ENCODE data around the gene GZMH.
"Not testable (repeated sequence)": the region's sequence is repeated elsewhere in the genome, so short reads cannot be mapped to it uniquely, and the experiment has no call there.

The GZMH gene

DNA sequence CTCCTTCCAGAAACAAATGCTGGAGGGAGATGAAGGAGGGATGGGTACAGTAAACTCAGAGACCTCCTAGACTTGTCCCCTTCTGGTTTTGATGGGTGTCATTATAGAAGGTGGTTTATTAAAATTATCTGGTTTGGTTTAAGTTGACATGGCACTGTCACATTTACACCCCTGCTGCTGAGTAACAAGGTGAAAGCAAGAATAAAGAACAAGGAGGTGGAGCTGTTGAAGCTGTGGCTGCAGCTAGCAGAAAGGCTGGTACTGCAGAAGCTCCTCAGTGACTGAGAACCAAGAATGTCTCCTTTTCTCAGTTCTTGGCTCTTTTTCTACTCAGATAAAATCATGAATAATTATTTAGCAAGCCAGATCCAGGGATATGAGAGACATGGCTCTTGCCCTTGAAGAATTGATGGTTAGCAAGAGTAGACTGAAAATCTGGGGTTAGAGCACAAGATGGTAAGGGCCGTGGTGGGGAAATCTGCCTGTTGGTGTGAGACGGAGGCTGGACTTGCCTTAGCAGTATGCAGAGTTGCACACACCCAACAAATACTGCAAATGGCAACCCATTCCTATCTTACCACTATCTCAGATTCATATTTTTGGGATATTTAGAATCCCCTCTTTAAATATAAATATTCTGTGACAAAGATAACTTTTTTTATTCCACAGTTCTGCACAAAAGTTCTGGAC lies at the start of gene GZMH:
Gene GZMH, minus strand, starts transcription at position 31 of the 690 bp plus-strand sequence. CDS start 72 bp downstream, outside the sequence.
- DNase-seq (ENCODE audit: low read depth in 2 of 2): no peak

- not testable (repeated sequence) for DNase-seq (ENCODE audit: low read depth in 2 of 2)
Observed at GRCh38 chr14:24648361-24648760, 38.9 kb upstream of the GZMH start.

GRCh38 chr14:24639905-24640304 lies 30.4 kb upstream of the GZMH start:
- DNase-seq (ENCODE audit: low read depth in 2 of 2): no peak

GRCh38 chr14:24639270-24639669 lies 29.8 kb upstream of the GZMH start:
- no peak for DNase-seq (ENCODE audit: low read depth in 2 of 2)

DNA sequence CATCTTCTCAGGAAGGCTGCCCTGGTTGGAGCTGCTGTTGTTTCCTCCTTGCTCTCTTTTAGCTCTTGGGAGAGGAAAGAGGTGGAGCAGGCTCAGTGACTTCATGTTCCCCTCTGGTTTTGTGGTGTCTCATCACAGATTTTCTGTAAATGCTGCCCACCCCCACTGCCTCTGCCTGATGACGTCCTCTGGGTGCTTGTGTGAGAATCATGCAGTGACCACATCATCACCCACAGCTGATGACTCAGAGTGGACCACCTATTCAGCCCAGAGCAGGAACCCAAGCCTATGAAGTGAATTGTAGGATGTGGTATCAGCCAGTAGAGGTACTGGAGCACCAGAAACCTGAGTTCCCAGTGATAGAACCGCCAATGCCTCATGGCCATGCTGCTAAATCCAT lies 24.7 kb upstream of the GZMH start, which contains the start of gene GZMB:
Gene GZMB, minus strand, starts transcription at position 33 of the 400 bp plus-strand sequence. Its CDS starts 30 bp downstream, at position 3.
- DNase-seq (ENCODE audit: low read depth in 2 of 2): peak; percentile 23 to 54

DNA sequence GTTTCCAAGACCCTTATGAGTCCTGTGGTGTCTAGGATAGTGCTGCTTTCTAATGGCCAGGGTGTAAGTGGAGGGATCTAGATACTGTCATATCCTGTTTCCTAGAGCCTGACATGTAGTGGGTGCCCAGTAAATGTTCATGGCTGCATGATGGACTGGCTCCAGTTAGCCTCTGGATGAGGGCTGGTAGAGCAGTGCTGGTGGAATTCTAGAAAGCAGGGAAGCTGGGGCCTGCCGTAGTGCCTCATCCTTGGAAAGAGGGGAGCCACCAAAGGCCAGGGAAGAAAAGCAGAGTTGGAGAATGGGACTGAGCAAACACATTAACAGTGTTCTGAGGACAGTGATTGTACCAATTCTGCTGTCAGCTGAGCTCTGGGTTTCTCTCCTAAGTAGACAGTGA lies 23.9 kb upstream of the GZMH start:
- DNase-seq (ENCODE audit: low read depth in 2 of 2): no peak

GRCh38 chr14:24632761-24633160 lies 23.3 kb upstream of the GZMH start:
- DNase-seq (ENCODE audit: low read depth in 2 of 2): no peak

- DNase-seq (ENCODE audit: low read depth in 2 of 2): no peak
Observed at GRCh38 chr14:24632336-24632735, 22.9 kb upstream of the GZMH start.

- DNase-seq (ENCODE audit: low read depth in 2 of 2): no peak
Observed at GRCh38 chr14:24631749-24632335, 22.4 kb upstream of the GZMH start.

DNA sequence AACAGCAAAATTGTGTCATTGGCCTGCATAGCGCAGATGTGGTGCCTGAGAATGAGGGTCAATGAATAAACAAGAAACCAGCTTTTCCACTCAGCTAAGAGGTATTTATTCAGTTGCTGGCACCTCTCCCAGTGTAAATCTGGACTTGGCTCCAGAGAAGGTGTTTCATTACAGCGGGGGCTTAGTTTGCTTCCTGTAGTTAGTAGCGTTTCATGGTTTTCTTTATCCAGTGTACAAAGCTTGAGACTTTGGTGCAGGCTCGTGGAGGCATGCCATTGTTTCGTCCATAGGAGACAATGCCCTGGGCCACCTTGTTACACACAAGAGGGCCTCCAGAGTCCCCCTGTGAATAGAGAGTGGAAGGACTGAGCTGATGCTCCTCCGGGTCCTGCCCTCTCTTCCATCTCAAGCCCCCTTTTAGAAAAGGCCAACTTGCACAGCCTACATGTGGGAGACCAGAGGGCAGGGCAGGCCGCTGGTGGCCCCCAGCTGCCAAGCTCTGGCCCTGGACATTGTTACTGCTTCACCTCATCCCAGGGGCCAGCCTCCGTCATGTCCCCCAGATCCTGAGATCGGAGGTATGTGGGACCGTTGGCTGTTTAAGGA lies 21.5 kb upstream of the GZMH start:
- DNase-seq (ENCODE audit: low read depth in 2 of 2): no peak

DNA sequence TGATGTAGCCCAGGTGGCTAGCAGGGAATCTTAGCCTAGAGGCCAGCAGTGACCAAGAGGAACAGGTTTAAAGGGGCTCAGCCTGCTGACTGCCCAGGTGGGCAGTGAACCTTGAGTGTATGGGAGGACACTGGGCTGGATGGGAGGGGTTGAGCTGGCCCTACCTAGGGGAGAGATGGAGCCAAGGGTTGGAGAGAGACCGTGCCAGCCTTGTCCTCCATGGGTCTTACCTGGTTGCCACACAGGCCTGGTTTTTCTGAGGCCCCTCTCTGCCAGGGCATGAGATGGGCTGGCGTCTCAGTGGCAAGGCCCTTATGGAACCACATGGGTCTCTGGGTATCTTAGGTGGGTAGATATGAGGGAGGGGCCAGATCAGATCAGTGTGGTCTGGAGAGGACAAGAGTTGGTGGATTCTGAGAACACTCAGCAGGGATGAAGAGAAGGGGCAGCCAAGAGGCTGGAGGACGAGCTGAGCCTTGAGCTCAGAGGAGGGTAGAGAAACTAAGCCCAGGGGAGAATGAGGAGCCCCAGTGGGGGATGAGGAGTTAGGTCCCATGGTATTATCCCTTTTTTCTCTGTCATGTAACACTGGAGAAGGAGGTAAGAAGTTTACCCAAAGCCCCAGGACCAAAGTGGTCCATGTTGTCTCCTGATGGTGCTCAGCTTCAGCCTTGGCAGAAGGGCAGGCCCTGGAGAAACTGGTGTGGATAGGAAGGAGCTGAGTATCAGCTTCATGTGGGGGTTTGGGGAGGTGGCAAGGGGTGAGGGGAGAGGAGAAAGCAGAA lies 20.8 kb upstream of the GZMH start:
- no peak for DNase-seq (ENCODE audit: low read depth in 2 of 2)

GRCh38 chr14:24629521-24629920 lies 20.0 kb upstream of the GZMH start:
- no peak for DNase-seq (ENCODE audit: low read depth in 2 of 2)

DNA sequence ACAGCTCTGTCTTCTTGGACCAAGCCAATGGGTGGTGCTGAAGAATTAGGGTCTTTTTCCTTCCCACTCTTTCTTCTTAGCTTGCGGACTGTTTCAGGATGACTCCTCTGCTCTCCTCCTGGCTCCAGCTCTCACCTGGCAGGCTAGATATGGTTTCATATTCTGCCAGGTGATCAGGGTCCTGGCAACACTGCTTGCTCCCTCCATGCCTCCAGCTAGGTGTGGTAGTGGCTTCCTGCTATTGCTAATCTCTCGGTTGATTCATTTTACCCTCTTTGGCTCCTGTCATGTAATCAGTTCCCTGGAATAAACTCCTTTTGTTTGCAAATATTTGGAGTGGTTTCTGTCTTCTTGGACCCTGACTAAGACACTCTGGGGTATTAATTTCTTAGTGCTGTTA lies 4.3 kb upstream of the GZMH start:
- DNase-seq (ENCODE audit: low read depth in 2 of 2): no peak

DNA sequence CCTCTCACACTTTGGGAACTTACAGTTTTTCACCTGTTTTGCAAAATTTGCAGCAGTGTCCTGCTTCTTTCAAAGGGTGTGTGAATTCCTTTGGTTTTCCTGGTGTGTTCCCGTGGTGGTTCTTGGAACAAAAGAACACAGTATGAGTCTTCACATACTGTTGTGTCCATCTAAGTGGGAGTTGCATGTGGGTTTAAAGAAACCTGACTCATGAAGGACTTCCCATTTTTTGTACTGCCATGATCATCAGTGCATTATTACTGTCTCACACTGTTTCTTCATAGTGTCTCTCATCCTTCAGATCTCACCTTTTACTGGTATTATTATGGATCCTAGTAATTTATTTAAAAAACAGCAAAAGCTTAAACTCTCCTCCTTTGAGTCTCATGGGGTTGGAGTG lies 3.8 kb upstream of the GZMH start:
- no peak for DNase-seq (ENCODE audit: low read depth in 2 of 2)

GRCh38 chr14:24612196-24612595 lies 2.7 kb upstream of the GZMH start:
- DNase-seq (ENCODE audit: low read depth in 2 of 2): no peak

- DNase-seq (ENCODE audit: low read depth in 2 of 2): no peak
Observed at GRCh38 chr14:24607635-24608514, 1.6 kb downstream of the GZMH start.

- DNase-seq (ENCODE audit: low read depth in 2 of 2): no peak
Observed at GRCh38 chr14:24607081-24607480, 2.4 kb downstream of the GZMH start.

DNA sequence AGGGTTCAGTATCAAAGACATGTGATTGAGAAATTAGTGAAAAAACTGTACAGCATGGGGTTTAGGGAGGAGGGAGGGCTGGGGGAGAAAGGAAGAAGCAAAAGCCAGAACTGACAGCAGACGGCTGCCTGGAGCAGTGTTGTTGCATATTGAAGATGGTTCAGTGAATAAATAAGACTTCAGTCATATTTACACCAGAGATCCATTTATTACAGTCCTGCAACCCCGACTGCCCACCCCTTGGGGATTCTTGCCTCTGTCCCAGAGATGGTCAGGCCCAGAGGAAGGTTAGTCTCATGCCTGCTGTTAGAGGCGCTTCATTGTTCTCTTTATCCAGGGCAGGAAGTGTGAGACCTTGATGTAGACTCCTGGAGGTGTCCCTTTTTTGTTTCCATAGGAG lies 3.2 kb downstream of the GZMH start:
- DNase-seq (ENCODE audit: low read depth in 2 of 2): no peak

- DNase-seq (ENCODE audit: low read depth in 2 of 2): peak; percentile 41 to 48
Observed at GRCh38 chr14:24605435-24606190, 3.9 kb downstream of the GZMH start.

DNA sequence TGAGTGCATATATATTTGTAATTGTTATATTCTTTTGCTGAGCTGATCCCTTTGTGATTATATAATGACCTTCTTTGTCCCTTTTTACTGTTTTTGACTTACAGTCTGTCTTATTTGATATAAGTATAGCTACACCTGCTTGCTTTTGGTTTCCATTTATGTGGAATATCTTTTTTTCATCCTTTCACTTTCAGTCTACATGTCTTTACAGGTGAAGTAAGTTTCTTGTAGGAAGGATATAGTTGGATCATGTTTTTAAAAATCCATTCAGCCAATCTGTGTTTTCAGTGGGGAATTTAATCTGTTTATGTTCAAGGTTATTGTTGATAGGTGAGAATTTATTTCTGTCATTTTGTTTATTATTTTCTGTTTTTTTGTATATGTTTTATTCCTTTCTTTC lies 12.1 kb downstream of the GZMH start:
- no peak for DNase-seq (ENCODE audit: low read depth in 2 of 2)

Measured in stimulated activated CD8-positive, alpha-beta memory T cell treated with anti-CD3 and anti-CD28 coated beads, Interleukin-7, amount 100 ng/mL, for 1 hour (primary cell).